HG03280 (cell line): ENCODE measurements around the gene IFNA10.
"Not testable (repeated sequence)": the region's sequence is repeated elsewhere in the genome, so short reads cannot be mapped to it uniquely, and the experiment has no call there.

ENCODE experiments used
- ATAC-seq: cut with Tn5 transposase; IDR thresholded peaks from one replicate; pipeline ENCODE4 v1.9.1; 2021; ENCODE audit warnings: mild to moderate bottlenecking, moderate library complexity; ENCODE audit not compliant: unreplicated experiment

The IFNA10 gene

DNA sequence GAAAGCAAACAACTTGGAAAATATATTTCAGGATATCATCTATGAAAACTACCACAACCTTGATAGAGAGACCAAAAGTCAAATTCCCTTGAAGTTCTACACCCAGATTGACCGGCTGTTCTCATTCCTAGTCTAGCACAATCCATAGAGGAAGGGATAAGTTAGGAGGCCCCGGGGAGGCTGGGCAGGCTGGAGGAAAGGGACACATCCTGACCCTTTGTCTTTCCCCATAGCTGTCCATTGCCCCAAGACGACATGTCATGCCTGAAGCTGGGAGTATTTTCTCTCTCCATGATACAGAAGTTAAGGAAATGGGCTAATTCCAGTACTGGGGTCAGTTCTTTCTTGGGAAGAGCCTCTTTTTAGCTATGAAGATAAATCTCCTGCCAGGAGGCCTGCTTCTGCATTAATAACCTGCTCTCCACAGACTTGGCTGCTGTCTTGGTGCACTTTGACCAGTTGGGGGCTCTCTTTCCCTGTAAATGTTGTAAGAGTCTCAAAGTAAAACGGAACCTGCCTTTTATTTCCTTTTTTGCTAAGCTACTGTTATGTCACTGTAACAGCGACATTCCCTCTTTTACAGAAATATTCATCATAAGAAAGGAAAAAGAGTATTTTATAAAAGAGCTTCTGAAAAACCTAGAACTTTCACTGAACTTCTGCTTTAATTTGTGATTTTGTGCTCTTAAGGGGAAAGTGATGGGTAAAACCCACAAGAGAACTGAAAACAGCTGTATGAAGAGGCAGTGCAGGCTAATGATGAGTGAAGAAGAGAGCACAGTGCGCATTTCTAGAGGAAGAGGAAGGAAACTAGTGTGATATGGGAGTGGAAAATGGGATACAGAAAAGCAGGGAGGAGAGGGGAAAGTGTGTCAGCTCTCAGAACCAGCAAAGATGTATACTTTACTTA lies 11.8 kb downstream of the IFNA10 start:
- ATAC-seq: peak; percentile 88

DNA sequence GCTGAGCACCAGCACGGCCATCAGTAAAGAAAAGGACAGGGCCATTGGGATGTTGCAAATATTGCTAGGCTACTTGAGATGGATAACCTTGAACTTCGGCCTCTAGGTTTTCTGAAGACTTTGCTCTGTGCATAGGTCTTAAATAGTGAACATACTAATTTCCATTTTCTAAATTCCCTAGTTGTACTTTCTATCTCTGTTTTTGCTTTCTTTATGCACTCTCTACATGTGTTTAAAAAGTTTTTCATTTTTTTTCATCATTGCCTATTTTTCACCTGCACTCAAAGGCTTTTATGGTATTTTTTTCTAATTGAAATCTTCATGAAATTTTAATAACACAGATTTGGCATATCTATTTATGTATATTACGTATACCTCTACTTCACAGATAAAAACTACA lies 19.5 kb downstream of the IFNA10 start, which contains the start of gene IFNA4:
Gene IFNA4 (minus strand): TSS at position 101 of the 400 bp plus-strand sequence. CDS start 56 bp downstream, at position 45.
- ATAC-seq: not testable (repeated sequence)

DNA sequence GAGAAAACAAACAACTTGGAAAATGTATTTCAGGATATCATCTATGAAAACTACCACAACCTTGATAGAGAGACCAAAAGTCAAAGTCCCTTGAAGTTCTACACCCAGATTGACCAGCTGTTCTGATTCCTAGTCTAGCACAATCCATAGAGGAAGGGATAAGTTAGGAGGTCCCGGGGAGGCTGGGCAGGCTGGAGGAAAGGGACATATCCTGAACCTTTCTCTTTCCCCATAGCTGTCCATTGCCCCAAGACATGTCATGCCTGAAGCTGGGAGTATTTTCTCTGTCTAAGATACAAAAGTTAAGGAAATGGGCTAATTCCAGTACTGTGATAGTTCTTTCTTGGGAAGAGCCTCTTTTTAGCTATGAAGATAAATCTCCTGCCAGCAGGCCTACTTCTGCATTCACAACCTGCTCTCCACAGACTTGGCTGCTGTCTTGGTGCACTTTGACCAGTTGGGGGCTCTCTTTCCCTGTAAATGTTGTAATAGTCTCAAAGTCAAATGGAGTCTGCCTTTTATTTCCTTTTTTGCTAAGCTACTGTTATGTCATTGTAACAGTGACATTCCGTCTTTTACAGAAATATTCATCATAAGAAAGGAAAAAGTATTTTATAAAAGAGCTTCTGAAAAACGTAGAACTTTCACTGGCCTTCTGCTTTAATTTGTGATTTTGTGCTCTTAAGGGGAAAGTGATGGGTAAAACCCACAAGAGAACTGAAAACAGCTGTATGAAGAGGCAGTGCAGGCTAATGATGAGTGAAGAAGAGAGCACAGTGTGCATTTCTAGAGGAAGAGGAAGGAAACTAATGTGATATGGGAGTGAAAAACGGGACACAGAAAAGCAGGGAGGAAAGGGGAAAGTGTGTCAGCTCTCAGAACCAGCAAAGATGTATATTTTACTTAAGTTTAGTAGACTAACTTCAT lies 23.9 kb downstream of the IFNA10 start:
- ATAC-seq: peak; percentile 93

DNA sequence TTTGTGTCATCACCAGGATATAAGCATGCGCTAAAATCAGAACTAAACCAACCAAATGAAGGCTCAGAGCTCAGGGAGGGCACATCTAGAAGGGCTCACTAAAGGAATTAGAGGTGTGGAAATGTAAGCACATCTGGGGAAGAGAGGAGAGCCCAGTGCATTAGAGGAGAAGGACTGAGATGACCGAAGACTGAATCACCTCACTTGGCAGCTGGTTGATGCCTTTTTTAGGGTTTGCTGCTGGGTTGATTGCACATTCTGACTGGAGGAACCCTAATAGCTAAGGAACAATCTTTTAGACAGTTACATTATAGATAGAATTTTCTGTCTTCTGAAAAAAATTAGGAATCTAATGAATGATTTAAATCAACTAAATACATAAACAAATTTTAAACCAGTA lies 32.3 kb downstream of the IFNA10 start:
- no peak for ATAC-seq

DNA sequence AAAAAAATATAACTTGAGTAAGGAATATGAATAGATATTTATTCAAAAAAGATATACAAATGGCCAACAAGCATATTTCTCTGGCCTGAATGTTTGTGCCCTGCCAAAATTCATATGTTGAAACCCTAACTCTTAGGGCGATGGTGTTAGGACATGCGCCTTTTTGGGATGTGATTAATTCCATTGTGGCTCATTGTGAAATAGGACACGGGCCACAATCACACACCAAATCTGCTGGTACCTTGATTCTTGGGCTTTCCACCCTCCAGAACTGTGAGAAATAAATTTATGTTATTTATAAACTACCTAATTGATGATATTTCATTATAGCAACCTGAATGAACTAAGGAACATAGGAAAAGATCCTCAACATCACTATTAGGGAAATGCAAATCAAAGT lies 34.8 kb downstream of the IFNA10 start:
- ATAC-seq: no peak

DNA sequence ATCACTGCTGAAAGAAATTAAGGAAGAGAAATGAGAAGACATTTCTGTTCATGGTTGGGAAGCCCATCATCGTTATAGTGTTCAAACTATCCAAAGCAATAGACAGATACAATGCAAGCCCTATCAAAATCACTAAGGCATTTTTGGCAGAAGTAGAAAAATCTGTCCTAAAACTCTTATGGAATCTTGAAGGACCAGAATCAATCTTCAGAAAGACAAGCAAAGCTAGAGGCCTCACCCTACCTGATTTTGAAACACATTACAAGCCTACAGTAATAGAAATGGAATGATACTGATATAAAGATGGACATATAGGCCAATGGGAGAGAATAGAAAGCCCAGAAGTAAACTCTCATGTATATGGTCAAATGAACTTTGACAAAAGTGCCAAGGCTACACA lies 35.6 kb downstream of the IFNA10 start:
- no peak for ATAC-seq

DNA sequence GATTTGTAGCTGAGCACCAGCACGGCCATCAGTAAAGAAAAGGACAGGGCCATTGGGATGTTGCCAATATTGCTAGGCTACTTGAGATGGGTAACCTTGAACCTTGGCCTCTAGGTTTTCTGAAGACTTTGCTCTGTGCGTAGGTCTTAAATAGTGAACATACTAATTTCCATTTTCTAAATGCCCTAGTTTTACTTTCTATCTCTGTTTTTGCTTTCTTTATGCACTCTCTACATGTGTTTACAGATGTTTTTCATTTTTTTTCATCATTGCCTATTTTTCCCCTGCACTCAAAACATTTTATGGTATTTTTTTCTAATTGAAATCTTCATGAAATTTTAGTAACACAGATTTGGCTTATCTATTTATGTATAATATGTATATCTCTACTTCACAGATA lies 40.4 kb downstream of the IFNA10 start, which contains the start of gene IFNA21:
Gene IFNA21 (minus strand): TSS at position 101 of the 400 bp plus-strand sequence. CDS start 48 bp downstream, at position 53.
- ATAC-seq: not testable (repeated sequence)

DNA sequence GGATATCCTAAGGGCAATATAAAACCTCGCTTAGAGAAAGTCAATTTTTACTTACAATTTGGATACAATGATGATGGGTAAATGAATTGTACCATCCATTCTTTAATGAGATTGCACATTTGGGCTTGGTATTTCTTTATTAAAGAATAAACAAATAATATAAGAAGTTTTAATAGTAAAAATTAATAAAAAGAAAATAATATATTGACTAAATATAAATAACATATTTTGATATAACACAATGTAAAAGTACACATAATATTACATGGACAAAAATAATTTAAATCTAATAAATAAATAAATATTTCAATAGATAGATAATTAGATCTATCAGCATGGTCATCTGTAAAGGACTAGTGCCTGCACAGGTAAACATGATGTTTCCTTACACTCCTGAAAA lies 41.4 kb downstream of the IFNA10 start:
- ATAC-seq: no peak

DNA sequence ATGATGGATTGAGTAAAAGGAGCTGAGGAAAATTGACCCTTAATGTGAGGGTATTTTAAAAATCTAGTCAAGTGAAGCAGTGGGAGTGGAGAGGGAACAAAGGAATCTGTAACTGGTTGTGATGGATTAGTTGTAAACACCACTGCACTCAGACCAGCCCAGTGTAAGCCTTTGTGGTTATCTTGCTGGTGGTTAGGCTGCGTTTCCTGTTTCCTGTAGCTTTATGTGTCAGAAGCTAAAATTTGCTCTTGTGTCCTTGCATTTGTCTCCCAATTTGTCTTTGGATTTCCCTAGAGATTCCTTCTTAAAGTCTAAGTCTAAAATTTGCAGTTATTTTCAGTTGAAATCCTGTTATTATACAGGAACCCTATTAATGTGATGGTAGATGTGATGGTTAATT lies 46.8 kb downstream of the IFNA10 start:
- no peak for ATAC-seq
